WTC11 (cell line): ENCODE measurements around the gene ADAMTS12. TPM values are rescaled to one million over a fixed set of nuclear protein-coding genes. Genes with fewer than 3 reads are reported as not detected.
"Not testable (repeated sequence)": the region's sequence is repeated elsewhere in the genome, so short reads cannot be mapped to it uniquely, and the experiment has no call there.

Source experiments
- ATAC-seq: fragments of 200-7000 bp; cut with Tn5 transposase; 2 replicates; pipeline ENCODE4 v1.10.0; 2021; ENCODE audit warnings: mild to moderate bottlenecking, moderate library complexity
- CTCF ChIA-PET: fragments of 300-600 bp; sonication (Branson Sonifier 250); formaldehyde crosslinking; loops from one replicate; lab custom pipeline; 2021; ENCODE audit warnings: antibody characterized with exemption; lab: Charles Lee
- POLR2A ChIA-PET: fragments of 350-600 bp; sonication (Branson Sonifier 250); formaldehyde crosslinking; loops from one replicate; lab custom pipeline; 2021; ENCODE audit warnings: antibody characterized with exemption; lab: Charles Lee
- DNase-seq: peaks from one replicate; pipeline ENCODE4 v3.0.0; 2021; ENCODE audit warnings: low spot score
- H3K27ac Mint-ChIP-seq: 2 replicates; pipeline ENCODE4 v1.8.0; 2021; ENCODE audit warnings: mixed read lengths
- H3K27me3 Mint-ChIP-seq: 2 replicates; pipeline ENCODE4 v1.8.0; 2021; ENCODE audit warnings: low read depth, mild to moderate bottlenecking, moderate library complexity, mixed read lengths
- H3K36me3 Mint-ChIP-seq: 2 replicates; pipeline ENCODE4 v1.8.0; 2021; ENCODE audit warnings: mixed read lengths
- H3K4me1 Mint-ChIP-seq: 2 replicates; pipeline ENCODE4 v1.8.0; 2022; ENCODE audit warnings: mixed read lengths
- H3K4me3 Mint-ChIP-seq: 2 replicates; pipeline ENCODE4 v1.8.0; 2021; ENCODE audit warnings: mild to moderate bottlenecking, moderate library complexity, mixed read lengths
- H3K9me3 Mint-ChIP-seq: 2 replicates; pipeline ENCODE4 v1.8.0; 2021; ENCODE audit warnings: mixed read lengths
- ATF1 ChIP-seq: sonication (generic); formaldehyde crosslinking; IDR thresholded peaks from 2 replicates; pipeline ENCODE4 v1.8.1; 2023; ENCODE audit warnings: mild to moderate bottlenecking, moderate library complexity, missing genetic modification reagents
- FOXJ3 ChIP-seq: sonication (generic); formaldehyde crosslinking; IDR thresholded peaks from 2 replicates; pipeline ENCODE4 v1.9.0; 2021; ENCODE audit warnings: missing genetic modification reagents, mild to moderate bottlenecking, borderline replicate concordance
- GRHL2 ChIP-seq: fragments of 250-450 bp; sonication (Bioruptor Pico); IDR thresholded peaks from 2 replicates; pipeline ENCODE4 v1.8.0; 2022; ENCODE audit warnings: mild to moderate bottlenecking, moderate library complexity; ENCODE audit not compliant: insufficient replicate concordance, severe bottlenecking
- IRF2 ChIP-seq: sonication (generic); formaldehyde crosslinking; IDR thresholded peaks from 2 replicates; pipeline ENCODE4 v1.8.0; 2022; ENCODE audit warnings: low read depth, missing genetic modification reagents, borderline replicate concordance
- JAZF1 ChIP-seq: fragments of 250-450 bp; sonication (Bioruptor Pico); IDR thresholded peaks from 2 replicates; pipeline ENCODE4 v1.9.0; 2021; ENCODE audit warnings: moderate library complexity, mild to moderate bottlenecking, inconsistent platforms
- JUN ChIP-seq: sonication (generic); formaldehyde crosslinking; IDR thresholded peaks from 2 replicates; pipeline ENCODE4 v1.8.0; 2023; ENCODE audit warnings: mild to moderate bottlenecking, missing genetic modification reagents
- NR2C2 ChIP-seq: sonication (generic); formaldehyde crosslinking; IDR thresholded peaks from 2 replicates; pipeline ENCODE4 v1.8.0; 2022; ENCODE audit warnings: mild to moderate bottlenecking, missing genetic modification reagents
- OVOL2 ChIP-seq: fragments of 250-450 bp; sonication (Bioruptor Pico); IDR thresholded peaks from 2 replicates; pipeline ENCODE4 v1.9.0; 2021; ENCODE audit warnings: mild to moderate bottlenecking, borderline replicate concordance
- SOX15 ChIP-seq: fragments of 250-450 bp; sonication (Bioruptor Pico); IDR thresholded peaks from 2 replicates; pipeline ENCODE4 v1.9.0; 2021; ENCODE audit warnings: mild to moderate bottlenecking
- TEAD4 ChIP-seq: sonication (generic); formaldehyde crosslinking; IDR thresholded peaks from 2 replicates; pipeline ENCODE4 v1.8.0; 2022; ENCODE audit warnings: mild to moderate bottlenecking, missing genetic modification reagents
- ZBTB21 ChIP-seq: sonication (generic); formaldehyde crosslinking; IDR thresholded peaks from 2 replicates; pipeline ENCODE4 v1.8.1; 2023; ENCODE audit warnings: mild to moderate bottlenecking, missing genetic modification reagents, borderline replicate concordance
- ZNF219 ChIP-seq: sonication (generic); formaldehyde crosslinking; IDR thresholded peaks from 2 replicates; pipeline ENCODE4 v1.8.0; 2023; ENCODE audit warnings: missing genetic modification reagents, mild to moderate bottlenecking, borderline replicate concordance
- ZNF232 ChIP-seq: sonication (generic); formaldehyde crosslinking; IDR thresholded peaks from 2 replicates; pipeline ENCODE4 v1.8.0; 2022; ENCODE audit warnings: mild to moderate bottlenecking, missing genetic modification reagents
- ZNF263 ChIP-seq: sonication (generic); formaldehyde crosslinking; IDR thresholded peaks from 2 replicates; pipeline ENCODE4 v1.8.1; 2022; ENCODE audit warnings: low read depth, mild to moderate bottlenecking, moderate library complexity, missing genetic modification reagents
- total RNA-seq: library from RNA; stranded (reverse); gene quantifications from 3 replicates; pipeline ENCODE4 v1.2.3, GENCODE V29; 2021
- TF ChIP-seq, protein P1 (sequence below): sonication (generic); formaldehyde crosslinking; IDR thresholded peaks from 2 replicates; pipeline ENCODE4 v1.8.1; 2023; ENCODE audit warnings: mild to moderate bottlenecking, missing genetic modification reagents, moderate library complexity
- TF ChIP-seq, protein P2 (sequence below): fragments of 250-450 bp; sonication (Bioruptor Pico); IDR thresholded peaks from 2 replicates; pipeline ENCODE4 v2.1.2; 2022; ENCODE audit warnings: mild to moderate bottlenecking, moderate library complexity
- TF ChIP-seq, protein P3 (sequence below): sonication (generic); formaldehyde crosslinking; IDR thresholded peaks from 2 replicates; pipeline ENCODE4 v1.8.0; 2023; ENCODE audit warnings: missing genetic modification reagents
- TF ChIP-seq, protein P4 (sequence below): sonication (generic); formaldehyde crosslinking; IDR thresholded peaks from 2 replicates; pipeline ENCODE4 v1.8.1; 2022; ENCODE audit warnings: low read depth, mild to moderate bottlenecking, moderate library complexity, missing genetic modification reagents, borderline replicate concordance
- TF ChIP-seq, protein P5 (sequence below): fragments of 200-600 bp; IDR thresholded peaks from 2 replicates; pipeline ENCODE4 v1.8.0; 2022; ENCODE audit warnings: antibody characterized with exemption
- TF ChIP-seq, protein P6 (sequence below): sonication (generic); formaldehyde crosslinking; IDR thresholded peaks from 2 replicates; pipeline ENCODE4 v1.8.1; 2023; ENCODE audit warnings: mild to moderate bottlenecking, missing genetic modification reagents, moderate library complexity
- TF ChIP-seq, protein P7 (sequence below): sonication (generic); formaldehyde crosslinking; IDR thresholded peaks from 2 replicates; pipeline ENCODE4 v1.8.0; 2023; ENCODE audit warnings: mild to moderate bottlenecking, missing genetic modification reagents

ADAMTS12 gene
- total RNA-seq, 1 experiment from 2014 or later: 13.5 TPM

DNA sequence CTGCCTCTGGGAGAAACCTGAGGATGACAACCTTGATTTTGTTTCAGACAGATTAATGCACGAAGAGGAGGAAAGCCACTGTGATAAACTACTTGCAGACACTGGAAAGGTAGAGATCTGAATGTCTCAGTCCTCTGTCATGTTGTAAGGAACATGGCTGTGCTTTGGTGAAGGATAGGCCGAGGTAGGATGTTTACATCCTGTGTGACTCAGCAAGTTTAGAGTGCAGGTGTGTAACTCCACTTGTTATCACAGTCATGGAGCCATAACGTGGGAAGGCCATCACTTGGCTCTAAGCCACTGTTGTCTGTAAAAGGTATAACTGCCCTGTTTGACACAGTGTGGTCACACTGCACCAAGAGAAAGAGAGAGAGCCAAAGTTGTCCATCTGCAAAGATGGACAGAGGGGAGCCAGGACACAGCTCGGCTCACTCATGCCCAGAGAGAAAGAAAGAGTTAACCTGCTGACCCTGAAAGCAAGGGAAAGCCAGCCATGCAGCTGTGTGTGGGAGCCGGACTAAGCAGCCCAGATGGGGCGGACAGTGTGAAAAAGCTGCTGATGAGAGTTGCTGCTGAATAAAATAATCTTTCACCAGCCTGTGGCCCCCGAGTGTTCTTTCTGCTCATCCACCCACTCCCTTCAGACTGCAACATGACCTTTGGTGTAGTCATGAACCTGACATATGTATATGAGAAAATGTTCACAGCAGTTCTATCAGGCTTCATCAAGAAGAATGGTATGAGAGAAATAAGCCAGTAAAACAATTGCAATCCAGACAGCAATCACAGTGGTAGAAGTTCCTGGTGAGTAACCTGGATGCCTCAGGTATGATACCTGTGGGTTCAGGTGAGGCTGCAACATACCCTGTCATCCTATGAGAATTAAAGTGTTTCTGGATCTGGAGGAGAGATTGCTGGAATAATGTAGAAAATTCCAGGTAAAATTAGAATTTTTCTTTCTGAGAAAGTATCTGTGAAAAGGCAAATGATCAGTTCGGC lies 335.2 kb downstream of the ADAMTS12 start:
- no peak overlapping the region for H3K27ac Mint-ChIP-seq
- CTCF ChIA-PET: no interaction called here
- H3K4me3 Mint-ChIP-seq: no peak overlapping the region
- H3K9me3 Mint-ChIP-seq: peaks cover 18% of the 10 kb centered on the region
- peaks cover 3% of the 10 kb centered on the region; the same call in 1 of the 2 replicates for H3K4me1 Mint-ChIP-seq
- TF ChIP-seq IRF2 (CRISPR knock-in tag): no peak
- TF ChIP-seq, protein P1, sequence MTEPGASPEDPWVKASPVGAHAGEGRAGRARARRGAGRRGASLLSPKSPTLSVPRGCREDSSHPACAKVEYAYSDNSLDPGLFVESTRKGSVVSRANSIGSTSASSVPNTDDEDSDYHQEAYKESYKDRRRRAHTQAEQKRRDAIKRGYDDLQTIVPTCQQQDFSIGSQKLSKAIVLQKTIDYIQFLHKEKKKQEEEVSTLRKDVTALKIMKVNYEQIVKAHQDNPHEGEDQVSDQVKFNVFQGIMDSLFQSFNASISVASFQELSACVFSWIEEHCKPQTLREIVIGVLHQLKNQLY: no peak
- DNase-seq (no peak), ATAC-seq (no peak)
- POLR2A ChIA-PET: no interaction called here
- no peaks in the 10 kb centered on the region for H3K27me3 Mint-ChIP-seq
- peaks cover 10% of the 10 kb centered on the region for H3K36me3 Mint-ChIP-seq

DNA sequence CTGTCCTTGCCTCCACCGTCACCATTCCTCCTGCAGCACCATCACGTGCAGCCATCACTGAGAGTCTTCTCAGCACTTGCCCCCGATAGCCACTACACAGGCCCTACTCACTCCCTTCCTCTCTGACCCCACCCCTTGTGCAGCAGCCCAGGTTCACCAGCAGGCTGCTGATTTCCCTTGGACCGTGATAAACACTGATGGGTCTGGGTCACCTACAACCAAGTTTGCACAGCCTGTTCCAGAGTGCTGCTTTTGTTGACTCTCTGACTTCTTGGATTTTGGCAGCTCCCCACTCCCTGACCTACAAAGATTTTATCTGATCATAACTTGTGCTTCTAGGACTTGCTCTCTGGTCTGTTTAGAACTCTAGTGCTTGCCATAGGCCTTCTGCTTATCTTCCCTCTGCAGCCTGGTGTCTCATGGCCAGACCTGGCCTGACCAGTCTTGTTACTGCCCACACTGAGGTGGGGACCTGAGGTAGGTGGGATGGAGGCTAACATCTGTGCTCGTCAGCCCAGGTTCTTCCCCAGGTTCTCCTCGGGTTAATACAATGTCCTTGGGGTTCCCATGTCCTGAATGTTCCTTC lies 341.7 kb downstream of the ADAMTS12 start:
- DNase-seq (no peak), ATAC-seq (peak; percentile 75)
- ChIA-PET POLR2A (no interaction called here), CTCF (no interaction called here)
- no peak overlapping the region for H3K4me3 Mint-ChIP-seq
- H3K9me3 Mint-ChIP-seq: peaks cover 20% of the 10 kb centered on the region
- H3K27me3 Mint-ChIP-seq: peaks cover 2% of the 10 kb centered on the region; the same call in 1 of the 2 replicates
- no peak overlapping the region for H3K27ac Mint-ChIP-seq
- peaks cover 5% of the 10 kb centered on the region; the same call in 1 of the 2 replicates for H3K4me1 Mint-ChIP-seq
- H3K36me3 Mint-ChIP-seq: peaks cover 13% of the 10 kb centered on the region
- TF ChIP-seq ZNF232 (CRISPR knock-in tag) (no peak), GRHL2 (CRISPR knock-in tag) (no peak), FOXJ3 (no peak), JAZF1 (CRISPR knock-in tag) (no peak), IRF2 (CRISPR knock-in tag) (no peak), NR2C2 (CRISPR knock-in tag) (no peak), TEAD4 (CRISPR knock-in tag) (no peak), ATF1 (CRISPR knock-in tag) (no peak), ZNF219 (CRISPR knock-in tag) (no peak), ZNF263 (no peak), JUN (no peak), OVOL2 (CRISPR knock-in tag) (no peak), ZBTB21 (CRISPR knock-in tag) (no peak), SOX15 (CRISPR knock-in tag) (no peak)
- TF ChIP-seq, protein P2, sequence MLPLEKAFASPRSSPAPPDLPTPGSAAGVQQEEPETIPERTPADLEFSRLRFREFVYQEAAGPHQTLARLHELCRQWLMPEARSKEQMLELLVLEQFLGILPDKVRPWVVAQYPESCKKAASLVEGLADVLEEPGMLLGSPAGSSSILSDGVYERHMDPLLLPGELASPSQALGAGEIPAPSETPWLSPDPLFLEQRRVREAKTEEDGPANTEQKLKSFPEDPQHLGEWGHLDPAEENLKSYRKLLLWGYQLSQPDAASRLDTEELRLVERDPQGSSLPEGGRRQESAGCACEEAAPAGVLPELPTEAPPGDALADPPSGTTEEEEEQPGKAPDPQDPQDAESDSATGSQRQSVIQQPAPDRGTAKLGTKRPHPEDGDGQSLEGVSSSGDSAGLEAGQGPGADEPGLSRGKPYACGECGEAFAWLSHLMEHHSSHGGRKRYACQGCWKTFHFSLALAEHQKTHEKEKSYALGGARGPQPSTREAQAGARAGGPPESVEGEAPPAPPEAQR (CRISPR knock-in tag): no peak
- TF ChIP-seq, protein P3, sequence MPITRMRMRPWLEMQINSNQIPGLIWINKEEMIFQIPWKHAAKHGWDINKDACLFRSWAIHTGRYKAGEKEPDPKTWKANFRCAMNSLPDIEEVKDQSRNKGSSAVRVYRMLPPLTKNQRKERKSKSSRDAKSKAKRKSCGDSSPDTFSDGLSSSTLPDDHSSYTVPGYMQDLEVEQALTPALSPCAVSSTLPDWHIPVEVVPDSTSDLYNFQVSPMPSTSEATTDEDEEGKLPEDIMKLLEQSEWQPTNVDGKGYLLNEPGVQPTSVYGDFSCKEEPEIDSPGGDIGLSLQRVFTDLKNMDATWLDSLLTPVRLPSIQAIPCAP (CRISPR knock-in tag): no peak
- TF ChIP-seq, protein P4, sequence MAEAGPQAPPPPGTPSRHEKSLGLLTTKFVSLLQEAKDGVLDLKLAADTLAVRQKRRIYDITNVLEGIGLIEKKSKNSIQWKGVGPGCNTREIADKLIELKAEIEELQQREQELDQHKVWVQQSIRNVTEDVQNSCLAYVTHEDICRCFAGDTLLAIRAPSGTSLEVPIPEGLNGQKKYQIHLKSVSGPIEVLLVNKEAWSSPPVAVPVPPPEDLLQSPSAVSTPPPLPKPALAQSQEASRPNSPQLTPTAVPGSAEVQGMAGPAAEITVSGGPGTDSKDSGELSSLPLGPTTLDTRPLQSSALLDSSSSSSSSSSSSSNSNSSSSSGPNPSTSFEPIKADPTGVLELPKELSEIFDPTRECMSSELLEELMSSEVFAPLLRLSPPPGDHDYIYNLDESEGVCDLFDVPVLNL (CRISPR knock-in tag): no peak
- TF ChIP-seq, protein P5, sequence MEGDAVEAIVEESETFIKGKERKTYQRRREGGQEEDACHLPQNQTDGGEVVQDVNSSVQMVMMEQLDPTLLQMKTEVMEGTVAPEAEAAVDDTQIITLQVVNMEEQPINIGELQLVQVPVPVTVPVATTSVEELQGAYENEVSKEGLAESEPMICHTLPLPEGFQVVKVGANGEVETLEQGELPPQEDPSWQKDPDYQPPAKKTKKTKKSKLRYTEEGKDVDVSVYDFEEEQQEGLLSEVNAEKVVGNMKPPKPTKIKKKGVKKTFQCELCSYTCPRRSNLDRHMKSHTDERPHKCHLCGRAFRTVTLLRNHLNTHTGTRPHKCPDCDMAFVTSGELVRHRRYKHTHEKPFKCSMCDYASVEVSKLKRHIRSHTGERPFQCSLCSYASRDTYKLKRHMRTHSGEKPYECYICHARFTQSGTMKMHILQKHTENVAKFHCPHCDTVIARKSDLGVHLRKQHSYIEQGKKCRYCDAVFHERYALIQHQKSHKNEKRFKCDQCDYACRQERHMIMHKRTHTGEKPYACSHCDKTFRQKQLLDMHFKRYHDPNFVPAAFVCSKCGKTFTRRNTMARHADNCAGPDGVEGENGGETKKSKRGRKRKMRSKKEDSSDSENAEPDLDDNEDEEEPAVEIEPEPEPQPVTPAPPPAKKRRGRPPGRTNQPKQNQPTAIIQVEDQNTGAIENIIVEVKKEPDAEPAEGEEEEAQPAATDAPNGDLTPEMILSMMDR: no peak
- TF ChIP-seq, protein P6, sequence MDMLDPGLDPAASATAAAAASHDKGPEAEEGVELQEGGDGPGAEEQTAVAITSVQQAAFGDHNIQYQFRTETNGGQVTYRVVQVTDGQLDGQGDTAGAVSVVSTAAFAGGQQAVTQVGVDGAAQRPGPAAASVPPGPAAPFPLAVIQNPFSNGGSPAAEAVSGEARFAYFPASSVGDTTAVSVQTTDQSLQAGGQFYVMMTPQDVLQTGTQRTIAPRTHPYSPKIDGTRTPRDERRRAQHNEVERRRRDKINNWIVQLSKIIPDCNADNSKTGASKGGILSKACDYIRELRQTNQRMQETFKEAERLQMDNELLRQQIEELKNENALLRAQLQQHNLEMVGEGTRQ (CRISPR knock-in tag): no peak
- TF ChIP-seq, protein P7, sequence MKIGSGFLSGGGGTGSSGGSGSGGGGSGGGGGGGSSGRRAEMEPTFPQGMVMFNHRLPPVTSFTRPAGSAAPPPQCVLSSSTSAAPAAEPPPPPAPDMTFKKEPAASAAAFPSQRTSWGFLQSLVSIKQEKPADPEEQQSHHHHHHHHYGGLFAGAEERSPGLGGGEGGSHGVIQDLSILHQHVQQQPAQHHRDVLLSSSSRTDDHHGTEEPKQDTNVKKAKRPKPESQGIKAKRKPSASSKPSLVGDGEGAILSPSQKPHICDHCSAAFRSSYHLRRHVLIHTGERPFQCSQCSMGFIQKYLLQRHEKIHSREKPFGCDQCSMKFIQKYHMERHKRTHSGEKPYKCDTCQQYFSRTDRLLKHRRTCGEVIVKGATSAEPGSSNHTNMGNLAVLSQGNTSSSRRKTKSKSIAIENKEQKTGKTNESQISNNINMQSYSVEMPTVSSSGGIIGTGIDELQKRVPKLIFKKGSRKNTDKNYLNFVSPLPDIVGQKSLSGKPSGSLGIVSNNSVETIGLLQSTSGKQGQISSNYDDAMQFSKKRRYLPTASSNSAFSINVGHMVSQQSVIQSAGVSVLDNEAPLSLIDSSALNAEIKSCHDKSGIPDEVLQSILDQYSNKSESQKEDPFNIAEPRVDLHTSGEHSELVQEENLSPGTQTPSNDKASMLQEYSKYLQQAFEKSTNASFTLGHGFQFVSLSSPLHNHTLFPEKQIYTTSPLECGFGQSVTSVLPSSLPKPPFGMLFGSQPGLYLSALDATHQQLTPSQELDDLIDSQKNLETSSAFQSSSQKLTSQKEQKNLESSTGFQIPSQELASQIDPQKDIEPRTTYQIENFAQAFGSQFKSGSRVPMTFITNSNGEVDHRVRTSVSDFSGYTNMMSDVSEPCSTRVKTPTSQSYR: no peak

DNA sequence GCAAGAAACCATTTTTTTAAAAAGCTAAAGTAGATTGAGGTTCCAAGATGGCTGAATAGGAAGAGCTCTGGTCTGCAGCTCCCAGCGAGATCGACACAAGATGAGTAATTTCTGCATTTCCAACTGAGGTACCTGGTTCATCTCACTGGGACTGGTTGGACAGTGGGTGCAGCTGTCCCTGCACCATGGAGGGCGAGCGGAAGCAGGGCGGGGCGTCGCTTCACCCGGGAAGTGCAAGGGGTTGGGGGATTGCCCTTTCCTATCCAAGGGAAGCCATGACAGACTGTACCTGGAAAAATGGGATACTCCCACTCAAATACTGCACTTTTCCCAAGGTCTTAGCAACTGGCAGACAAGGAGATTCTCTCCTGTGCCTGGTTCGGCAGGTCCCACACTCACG lies 352.0 kb downstream of the ADAMTS12 start:
- DNase-seq, ATAC-seq, H3K4me3 Mint-ChIP-seq, POLR2A ChIA-PET, H3K27ac Mint-ChIP-seq, H3K4me1 Mint-ChIP-seq, H3K9me3 Mint-ChIP-seq, H3K36me3 Mint-ChIP-seq: not testable (repeated sequence)
- CTCF ChIA-PET: interaction anchor here (1.4 kb wide), 1 partner anchor 49 kb away, joined by 6 read pairs; no protein-coding TSS in a partner anchor
- H3K27me3 Mint-ChIP-seq: peaks cover 34% of the 10 kb centered on the region
